OCI-LY3 (cell line): ENCODE measurements around the gene PXDC1.

ENCODE experiments used
- H2AFZ ChIP-seq: fragments of 200-600, 300-600 bp; shearing (Covaris generic); 2 replicates; pipeline ENCODE4 v1.6.0; 2014; ENCODE audit warnings: antibody characterized with exemption, low read depth, low read length
- H3K27ac ChIP-seq: fragments of 200-600, 300-600 bp; sonication (generic); 2 replicates; pipeline ENCODE4 v1.5.1; 2014; ENCODE audit warnings: mild to moderate bottlenecking, low read length, moderate library complexity, mixed read lengths
- H3K27me3 ChIP-seq: fragments of 200-600, 300-600 bp; sonication (generic); 2 replicates; pipeline ENCODE4 v1.6.1; 2014; ENCODE audit warnings: low read depth, low read length, mixed read lengths
- H3K36me3 ChIP-seq: fragments of 200-600, 300-600 bp; sonication (generic); replicated peaks from 2 replicates; pipeline ENCODE3; 2014; ENCODE audit warnings: low read depth, low read length, mixed read lengths
- H3K4me1 ChIP-seq: fragments of 300-600, 200-600 bp; sonication (generic); 2 replicates; pipeline ENCODE4 v1.6.1; 2014; ENCODE audit warnings: low read length, mixed read lengths
- H3K4me2 ChIP-seq: fragments of 200-600, 300-600 bp; sonication (generic); 2 replicates; pipeline ENCODE4 v1.6.1; 2014; ENCODE audit warnings: low read length, mixed read lengths
- H3K4me3 ChIP-seq: fragments of 300-600, 200-600 bp; sonication (generic); 2 replicates; pipeline ENCODE4 v1.5.1; 2014; ENCODE audit warnings: antibody characterized with exemption, mild to moderate bottlenecking, low read length, moderate library complexity
- H3K79me2 ChIP-seq: fragments of 300-600, 200-600 bp; shearing (Covaris generic); 2 replicates; pipeline ENCODE4 v1.6.1; 2014; ENCODE audit warnings: mild to moderate bottlenecking, low read length, mixed read lengths
- H3K9ac ChIP-seq: fragments of 300-600, 200-600 bp; shearing (Covaris generic); 2 replicates; pipeline ENCODE4 v1.6.0; 2014; ENCODE audit warnings: mild to moderate bottlenecking, low read length, moderate library complexity
- H3K9me3 ChIP-seq: fragments of 200-600, 300-600 bp; shearing (Covaris generic); 2 replicates; pipeline ENCODE4 v1.6.1; 2014; ENCODE audit warnings: low read length, mixed read lengths; ENCODE audit not compliant: insufficient read depth
- H4K20me1 ChIP-seq: fragments of 200-600, 300-600 bp; sonication (generic); 2 replicates; pipeline ENCODE4 v1.6.1; 2016; ENCODE audit warnings: low read length, mixed read lengths; ENCODE audit not compliant: insufficient read depth
- CTCF ChIP-seq: fragments of 200-600, 300-600 bp; sonication (generic); IDR thresholded peaks from 2 replicates; pipeline ENCODE4 v1.5.1; 2014; ENCODE audit warnings: antibody characterized with exemption, low read length, low read depth
- EZH2phosphoT487 ChIP-seq: fragments of 200-600 bp; shearing (Covaris generic); IDR thresholded peaks from 2 replicates; pipeline ENCODE4 v1.6.1; 2018; ENCODE audit warnings: antibody characterized with exemption, mixed run types, low read depth

Gene PXDC1

GRCh38 chr6:3795836-3796718 lies 44.6 kb upstream of the PXDC1 start:
- no peaks in the 10 kb centered on the region for H3K79me2 ChIP-seq
- H2AFZ ChIP-seq, result no peak overlapping the region
- H3K4me1 ChIP-seq, result peaks cover 35% of the 10 kb centered on the region
- H3K9me3 ChIP-seq, result no peaks in the 10 kb centered on the region
- H3K36me3 ChIP-seq, result no peaks in the 10 kb centered on the region
- H4K20me1 ChIP-seq, result no peaks in the 10 kb centered on the region
- no peaks in the 10 kb centered on the region for H3K27me3 ChIP-seq
- TF ChIP-seq CTCF (no peak), EZH2phosphoT487 (no peak)
- H3K4me3 ChIP-seq, result no peak overlapping the region
- H3K4me2 ChIP-seq, result no peak overlapping the region
- no peak overlapping the region for H3K27ac ChIP-seq
- H3K9ac ChIP-seq, result no peak overlapping the region

GRCh38 chr6:3794092-3794491 lies 42.6 kb upstream of the PXDC1 start:
- H3K4me2 ChIP-seq, result peak overlapping the region; percentile 23; the same call in 1 of the 2 replicates
- peaks cover 28% of the 10 kb centered on the region for H3K4me1 ChIP-seq
- H4K20me1 ChIP-seq, result no peaks in the 10 kb centered on the region
- no peak overlapping the region for H2AFZ ChIP-seq
- H3K9me3 ChIP-seq, result no peaks in the 10 kb centered on the region
- TF ChIP-seq CTCF (no peak), EZH2phosphoT487 (no peak)
- no peaks in the 10 kb centered on the region for H3K79me2 ChIP-seq
- H3K27me3 ChIP-seq, result no peaks in the 10 kb centered on the region
- H3K4me3 ChIP-seq, result no peak overlapping the region
- no peaks in the 10 kb centered on the region for H3K36me3 ChIP-seq
- no peak overlapping the region for H3K9ac ChIP-seq
- 0 out of 2 replicates have a peak overlapping the region, but pooled peaks have one; percentile 19 for H3K27ac ChIP-seq

GRCh38 chr6:3793545-3793944 lies 42.0 kb upstream of the PXDC1 start:
- no peaks in the 10 kb centered on the region for H3K9me3 ChIP-seq
- H3K36me3 ChIP-seq, result no peaks in the 10 kb centered on the region
- H2AFZ ChIP-seq, result no peak overlapping the region
- no peaks in the 10 kb centered on the region for H3K27me3 ChIP-seq
- no peak overlapping the region for H3K9ac ChIP-seq
- H3K27ac ChIP-seq, result 0 out of 2 replicates have a peak overlapping the region, but pooled peaks have one; percentile 19
- 0 out of 2 replicates have a peak overlapping the region, but pooled peaks have one; percentile 23 for H3K4me2 ChIP-seq
- TF ChIP-seq EZH2phosphoT487 (no peak), CTCF (no peak)
- H4K20me1 ChIP-seq, result no peaks in the 10 kb centered on the region
- H3K4me1 ChIP-seq, result peaks cover 28% of the 10 kb centered on the region
- no peak overlapping the region for H3K4me3 ChIP-seq
- H3K79me2 ChIP-seq, result no peaks in the 10 kb centered on the region

DNA sequence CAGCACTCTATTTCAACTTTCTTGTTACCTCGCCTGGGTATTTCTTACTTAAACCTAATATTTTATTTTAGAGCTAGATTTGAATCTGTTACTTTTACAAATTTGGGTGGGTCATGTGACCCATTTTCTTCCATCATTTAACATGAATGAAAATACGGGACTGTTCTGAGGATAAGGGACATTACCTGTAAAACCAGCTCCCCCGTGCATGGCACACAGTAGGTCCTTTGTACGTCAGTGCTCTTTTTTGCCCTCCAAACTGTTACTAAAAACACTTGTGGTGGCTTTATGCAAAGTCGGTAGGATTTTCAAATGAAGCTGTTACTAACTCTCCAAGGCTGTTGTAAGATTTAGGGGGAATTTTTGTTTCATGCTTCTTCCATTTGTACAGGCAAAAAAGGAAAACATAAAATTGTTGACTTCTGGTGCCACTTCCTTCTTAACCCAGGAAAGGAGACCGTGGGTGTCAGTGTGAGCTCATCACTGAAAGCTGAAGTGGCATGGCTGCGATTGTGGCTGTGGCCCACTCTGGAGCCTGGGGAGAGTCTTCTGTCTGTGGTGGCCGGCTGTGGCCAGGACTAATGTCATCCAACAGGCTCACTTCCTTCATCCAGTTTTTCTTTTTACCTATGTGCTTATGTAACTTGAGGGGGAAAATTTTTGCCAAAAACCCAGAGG lies 40.2 kb upstream of the PXDC1 start:
- H4K20me1 ChIP-seq, result no peaks in the 10 kb centered on the region
- H3K4me1 ChIP-seq, result peaks cover 28% of the 10 kb centered on the region
- no peaks in the 10 kb centered on the region for H3K79me2 ChIP-seq
- H3K9ac ChIP-seq, result no peak overlapping the region
- H3K27me3 ChIP-seq, result no peaks in the 10 kb centered on the region
- TF ChIP-seq CTCF, result no peak
- H3K36me3 ChIP-seq, result no peaks in the 10 kb centered on the region
- peak overlapping the region; percentile 28 for H3K4me2 ChIP-seq
- H2AFZ ChIP-seq, result 0 out of 2 replicates have a peak overlapping the region, but pooled peaks have one; percentile 67
- H3K4me3 ChIP-seq, result no peak overlapping the region
- no peaks in the 10 kb centered on the region for H3K9me3 ChIP-seq
- no peak overlapping the region for H3K27ac ChIP-seq
